GM21528 (cell line): ENCODE measurements around the gene LGALS1.

Source experiments
- ATAC-seq: cut with Tn5 transposase; IDR thresholded peaks from one replicate; pipeline ENCODE4 v1.9.1; 2021; ENCODE audit warnings: mild to moderate bottlenecking, moderate library complexity; ENCODE audit not compliant: unreplicated experiment, low FRiP score

Gene LGALS1

DNA sequence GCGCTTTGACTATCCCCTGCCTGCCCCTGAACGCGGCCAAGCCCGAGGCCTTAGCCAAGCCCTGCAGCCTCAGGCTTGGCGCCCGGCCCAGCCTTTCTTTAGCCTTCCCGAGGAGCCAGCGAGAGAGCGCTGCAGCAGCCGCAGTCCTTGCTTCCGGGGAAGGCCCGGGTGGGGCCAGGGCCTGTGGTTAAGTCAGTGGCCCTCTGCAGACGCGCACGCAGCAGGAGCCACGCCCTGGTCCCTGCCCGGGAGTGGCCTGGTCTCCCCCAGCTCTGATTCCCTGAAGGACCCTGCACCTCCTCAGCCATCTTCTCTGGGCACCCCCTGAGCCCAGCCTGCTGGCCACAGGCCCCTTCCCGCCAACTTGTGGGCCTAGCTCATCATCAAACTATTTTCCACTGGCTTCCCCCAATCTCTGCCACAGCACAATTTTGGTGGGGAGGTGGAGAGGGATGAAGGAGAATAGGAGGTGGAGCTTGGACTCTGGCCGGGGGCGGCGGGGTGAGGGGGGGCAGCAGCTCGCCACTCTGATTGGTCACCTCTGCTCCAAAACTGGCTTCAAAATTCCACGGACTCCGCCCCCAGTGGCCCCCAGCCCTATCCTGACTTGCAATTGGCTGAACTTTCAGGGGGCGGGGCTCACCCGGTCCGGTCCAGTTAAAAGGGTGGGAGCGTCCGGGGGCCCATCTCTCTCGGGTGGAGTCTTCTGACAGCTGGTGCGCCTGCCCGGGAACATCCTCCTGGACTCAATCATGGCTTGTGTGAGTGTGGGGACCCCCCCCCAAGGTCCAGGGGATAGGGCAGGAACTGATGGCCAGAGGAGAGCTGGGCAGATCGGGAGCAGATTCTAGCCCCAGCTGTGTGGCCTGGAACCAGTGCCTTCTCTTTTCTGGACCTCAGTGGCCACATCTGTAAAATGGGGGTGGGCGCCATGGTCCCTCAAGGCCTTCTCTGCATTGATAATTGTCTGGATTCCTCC, at the start of gene LGALS1:
TSS of gene LGALS1 (plus strand) at position 686 of the 979 bp plus-strand sequence. CDS start at position 753, 67 bp downstream.
- no peak for ATAC-seq

DNA sequence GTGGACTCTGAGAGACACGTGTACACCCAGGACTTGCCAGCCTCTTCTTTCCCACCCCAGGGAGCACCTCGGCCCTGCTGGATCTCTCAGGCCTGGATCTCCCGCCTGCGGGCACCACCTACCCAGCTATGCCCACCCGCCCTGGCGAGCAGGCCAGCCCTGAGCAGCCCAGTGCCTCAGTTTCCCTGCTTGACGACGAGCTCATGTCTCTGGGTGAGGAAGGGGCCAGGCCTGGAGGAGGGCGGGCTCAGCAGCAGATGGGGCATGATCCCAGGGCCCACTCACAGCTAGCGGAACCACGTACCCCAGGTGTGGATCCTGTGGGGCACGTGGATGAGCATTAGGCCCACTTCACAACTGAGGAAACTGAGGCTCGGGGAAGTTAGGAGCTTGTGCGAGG, 49.7 kb upstream of the LGALS1 start:
- ATAC-seq = no peak

- no peak for ATAC-seq
These were observed 49.3 kb upstream of the LGALS1 start for GRCh38 chr22:37626144-37626543.

- no peak for ATAC-seq
These were observed 48.8 kb upstream of the LGALS1 start for GRCh38 chr22:37626556-37627075.

- no peak for ATAC-seq
These were observed 48.3 kb upstream of the LGALS1 start for GRCh38 chr22:37627121-37627520.

- no peak for ATAC-seq
These were observed 47.9 kb upstream of the LGALS1 start for GRCh38 chr22:37627545-37627944.

- ATAC-seq = no peak
These were observed 46.6 kb upstream of the LGALS1 start for GRCh38 chr22:37628830-37629229.

- ATAC-seq = no peak
These were observed 45.5 kb upstream of the LGALS1 start for GRCh38 chr22:37629928-37630327.

DNA sequence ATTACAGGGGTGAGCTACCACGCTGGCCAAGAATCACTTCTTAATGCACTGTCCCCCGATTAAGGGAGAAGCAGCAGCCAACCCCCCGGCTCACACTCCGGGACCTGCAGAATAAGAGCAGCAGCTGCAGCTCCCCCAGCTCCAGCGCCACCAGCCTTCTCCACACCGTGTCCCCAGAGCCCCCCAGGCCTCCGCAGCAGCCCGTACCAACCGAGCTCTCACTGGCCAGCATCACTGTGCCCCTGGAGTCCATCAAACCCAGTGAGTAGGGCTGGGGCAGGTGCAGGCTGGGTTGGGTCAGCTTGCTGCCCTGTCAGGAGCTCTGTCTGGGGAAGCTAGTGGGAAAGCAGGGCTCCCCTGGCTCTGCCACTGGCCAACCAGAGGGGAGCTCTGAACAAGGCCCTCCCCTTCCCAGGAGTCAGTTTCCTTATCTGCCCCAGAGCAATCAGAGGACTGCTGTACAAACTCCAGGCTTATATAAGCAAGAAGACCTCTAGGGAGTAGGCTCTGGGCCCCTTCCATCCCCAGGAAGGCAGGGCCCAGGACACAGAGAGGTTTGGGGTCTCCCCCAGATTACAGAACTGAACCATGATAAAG, 44.5 kb upstream of the LGALS1 start:
- ATAC-seq = no peak

DNA sequence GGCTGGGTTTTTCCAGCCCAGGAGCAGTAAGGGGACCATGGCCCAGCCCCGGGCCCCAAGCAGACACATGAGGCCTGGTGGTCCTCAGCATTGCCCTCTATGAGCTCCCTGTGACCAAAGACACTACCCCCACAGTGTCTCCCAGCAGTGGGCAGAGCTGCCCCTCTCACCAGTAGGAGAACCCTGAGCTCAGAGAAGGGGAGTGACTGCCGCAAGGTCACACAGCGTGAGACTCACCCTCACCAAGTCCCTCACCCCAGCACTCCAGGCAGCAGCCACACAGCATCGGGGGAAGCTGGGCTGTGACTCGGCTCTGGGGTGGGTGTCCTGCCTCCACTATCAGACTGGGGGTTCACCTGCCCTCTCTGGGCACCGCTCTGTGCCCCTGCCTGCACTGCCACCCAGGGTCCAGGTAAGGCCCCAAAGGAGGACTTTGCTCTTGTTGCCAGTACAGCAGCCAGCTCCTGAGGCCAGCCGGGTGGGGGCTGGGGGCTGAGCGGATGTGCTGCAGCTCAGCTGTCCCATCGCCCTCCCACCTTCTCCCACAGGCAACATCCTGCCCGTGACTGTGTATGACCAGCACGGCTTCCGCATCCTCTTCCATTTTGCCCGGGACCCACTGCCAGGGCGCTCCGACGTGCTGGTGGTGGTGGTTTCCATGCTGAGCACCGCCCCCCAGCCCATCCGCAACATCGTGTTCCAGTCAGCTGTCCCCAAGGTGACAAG, 43.8 kb upstream of the LGALS1 start:
- ATAC-seq = no peak

- no peak for ATAC-seq
These were observed 43.0 kb upstream of the LGALS1 start for GRCh38 chr22:37632174-37633088.

DNA sequence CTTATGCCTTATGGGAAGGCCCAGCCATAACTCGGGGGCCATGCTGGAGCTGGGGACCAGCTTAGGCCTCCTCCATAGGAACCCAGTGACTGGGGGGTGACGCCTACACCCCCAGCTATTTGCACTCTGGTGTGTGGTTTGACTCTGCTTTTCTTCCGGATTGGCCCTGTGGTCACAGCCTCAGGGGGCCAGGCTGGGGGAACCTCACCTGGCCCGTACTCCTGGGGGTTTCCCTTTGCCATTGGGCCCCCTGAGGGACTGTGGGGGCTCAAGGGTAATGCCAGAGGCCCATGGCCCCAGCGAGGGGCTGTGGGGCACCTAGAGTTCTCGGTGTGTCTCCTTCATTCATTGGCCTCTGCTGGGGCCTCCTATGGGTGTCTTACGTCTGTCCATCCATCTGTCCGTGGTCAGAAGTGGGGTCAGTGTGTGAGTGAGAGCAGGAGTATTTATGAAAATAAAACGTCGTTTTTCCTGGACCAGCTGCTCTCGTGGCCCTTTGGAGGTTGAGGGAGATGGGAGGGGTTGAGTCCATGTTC, 42.3 kb upstream of the LGALS1 start:
- no peak for ATAC-seq

DNA sequence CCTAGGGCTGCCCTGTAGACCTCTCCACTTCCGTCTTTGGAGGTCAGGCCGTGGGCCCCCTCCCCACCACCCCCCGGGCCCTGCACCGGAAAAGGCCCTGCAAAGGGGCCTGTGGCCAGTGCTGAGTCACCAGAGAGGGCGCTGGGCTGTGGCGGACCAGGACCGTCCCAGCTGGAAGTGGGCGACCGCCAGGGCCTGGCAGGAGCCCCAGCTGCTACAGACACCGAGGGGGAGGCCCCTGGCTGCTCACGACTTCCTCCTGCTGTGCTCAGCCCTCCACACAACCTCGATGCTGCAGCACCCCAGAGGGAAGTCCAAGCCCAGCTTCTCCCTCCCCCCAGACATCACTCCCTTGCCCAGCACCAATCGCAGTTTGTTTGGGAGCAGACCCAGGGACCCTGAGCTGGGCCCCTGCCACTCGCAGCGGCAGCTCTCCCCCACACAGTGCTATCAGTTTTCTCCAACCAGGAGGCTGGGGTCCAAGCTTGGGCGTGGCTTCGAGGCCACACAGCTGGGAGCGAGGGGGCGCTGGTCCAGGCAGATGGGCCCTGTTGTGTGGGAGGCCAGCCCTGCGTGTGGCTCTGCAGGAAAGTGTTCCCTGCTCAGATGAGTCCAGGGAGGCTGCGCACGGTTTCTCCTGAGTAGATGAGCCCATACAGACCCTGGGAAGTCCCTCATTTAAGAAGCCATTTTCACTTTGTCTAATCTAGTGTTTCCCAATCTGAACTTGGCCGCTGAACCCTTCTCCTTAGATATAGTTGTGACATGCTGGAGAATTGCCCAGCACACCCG, 41.6 kb upstream of the LGALS1 start:
- no peak for ATAC-seq

DNA sequence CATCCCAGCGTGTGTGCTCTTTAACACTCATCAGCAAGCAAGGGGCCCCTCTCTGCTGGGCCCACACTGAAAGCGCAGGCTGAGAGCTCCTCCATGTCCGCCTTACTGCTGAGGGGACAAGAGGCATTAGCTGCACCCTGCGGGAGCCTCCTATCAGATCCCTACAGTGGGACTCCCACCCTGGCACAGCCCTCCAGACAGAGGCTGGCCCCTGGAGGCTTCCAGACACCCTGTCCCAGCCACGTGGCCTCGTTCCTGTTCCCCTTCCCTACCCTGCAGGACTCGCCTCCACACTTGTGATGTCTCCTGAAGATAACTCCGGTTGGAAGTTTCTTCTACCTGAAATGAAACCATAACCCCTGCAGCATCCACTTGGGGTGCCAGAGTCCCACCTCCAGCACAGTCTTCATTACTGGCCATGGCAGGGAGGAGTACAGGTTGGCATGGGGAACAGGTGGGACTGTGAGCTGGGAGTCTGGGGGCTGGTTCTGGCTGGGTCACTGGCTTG, 41.0 kb upstream of the LGALS1 start:
- no peak for ATAC-seq

GRCh38 chr22:37635157-37635556, 40.3 kb upstream of the LGALS1 start:
- ATAC-seq = no peak

DNA sequence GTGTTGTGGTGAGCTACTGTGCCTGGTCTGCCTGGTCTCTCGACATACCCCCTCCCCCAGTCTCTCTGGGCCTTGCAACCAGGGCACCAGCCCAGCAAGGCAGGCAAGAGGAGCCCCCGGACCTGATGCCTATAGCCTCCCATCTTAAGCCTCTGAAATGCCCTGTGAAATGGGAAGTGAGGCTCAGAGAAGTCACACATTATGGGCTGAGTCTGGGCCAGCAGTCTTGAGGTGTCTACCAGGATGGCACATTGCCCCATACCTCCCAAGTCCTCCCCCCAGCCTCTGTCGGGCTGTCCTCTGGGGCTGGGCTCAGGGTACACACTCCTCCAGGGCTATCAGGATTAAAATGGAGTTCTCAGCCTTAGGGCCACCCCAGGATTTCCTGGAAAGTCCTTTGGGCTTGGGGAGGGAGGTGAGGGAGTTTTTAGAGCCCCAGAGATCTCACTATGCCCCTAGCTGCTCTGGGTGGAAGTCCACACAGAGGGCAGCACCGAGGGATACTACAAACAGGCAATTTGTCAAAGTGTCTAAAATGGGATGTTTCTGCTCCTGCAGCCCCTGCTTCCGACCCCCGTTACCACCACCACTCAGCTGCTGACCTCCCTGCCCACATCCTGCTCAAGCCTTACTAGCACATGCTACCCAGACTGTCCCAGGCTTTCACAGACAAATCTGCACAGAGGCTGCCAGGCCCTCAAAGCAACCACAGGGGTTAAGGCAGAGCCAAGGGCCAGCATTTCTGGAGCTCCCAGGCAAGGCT, 39.1 kb upstream of the LGALS1 start:
- ATAC-seq = no peak

DNA sequence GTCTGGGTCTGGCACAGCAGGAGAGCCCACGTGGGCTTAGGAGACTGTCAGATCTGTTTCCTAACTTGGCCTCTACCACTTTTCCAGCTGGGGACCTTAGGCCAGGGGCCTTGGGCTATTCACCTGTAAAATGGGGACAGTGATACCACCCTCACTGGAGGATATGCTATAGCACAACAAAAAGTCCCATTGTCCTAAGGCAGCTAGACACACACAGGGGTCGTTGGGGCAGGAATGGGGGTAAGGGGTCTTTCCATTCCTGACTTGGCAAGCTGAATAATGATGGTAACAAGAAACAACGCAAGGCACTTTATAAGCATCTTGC, 38.5 kb upstream of the LGALS1 start:
- no peak for ATAC-seq
